GM23248 (cell line): Measurements from ENCODE around the gene TNS2.

Source experiments
- EZH2 ChIP-seq: fragments of 200-600 bp; sonication (generic); IDR thresholded peaks from 2 replicates; pipeline ENCODE4 v1.6.1; 2018; ENCODE audit warnings: antibody characterized with exemption, mild to moderate bottlenecking; ENCODE audit not compliant: insufficient read depth, poor library complexity, severe bottlenecking
- EZH2phosphoT487 ChIP-seq: fragments of 200-600 bp; sonication (generic); IDR thresholded peaks from 2 replicates; pipeline ENCODE4 v1.6.1; 2018; ENCODE audit warnings: antibody characterized with exemption, moderate library complexity, mild to moderate bottlenecking, low read depth; ENCODE audit not compliant: insufficient read depth

- TF ChIP-seq EZH2 (no peak), EZH2phosphoT487 (no peak)
These were observed 12.4 kb downstream of the TNS2 start for GRCh38 chr12:53062011-53062961.
